ENCODE measurements around the gene TREM1.

- TF ChIP-seq CTCF (conservative IDR thresholded peaks at IDR 0.05) (no peak), ZFX (IDR thresholded peaks at IDR 0.05) (no peak)
Measured at GRCh38 chr6:41273714-41274113, 12.8 kb downstream of the TREM1 start.
